H54 (cell line): Measurements from ENCODE around the gene ISX.

Experiments used
- DNase-seq: peaks from one replicate; pipeline ENCODE4 v3.0.0; 2011; ENCODE audit warnings: low spot score, mixed read lengths; ENCODE audit not compliant: insufficient read length
- FAIRE-seq: peaks from 3 replicates; lab custom pipeline; 2011; peaks lifted over from hg19 to GRCh38; lab: Jason Lieb, UNC
- POLR2A ChIP-seq: IDR thresholded peaks from 2 replicates; pipeline ENCODE4 v1.6.1; 2011; ENCODE audit warnings: low read depth, mild to moderate bottlenecking, low read length

Gene ISX

GRCh38 chr22:35135165-35135564 is 69.2 kb downstream of the ISX start:
- FAIRE-seq (no peak), DNase-seq (no peak)
- no peak for TF ChIP-seq POLR2A
